H1 (cell line): ENCODE data around the gene NHSL2. TPM values are rescaled to one million over a fixed set of nuclear protein-coding genes. Genes with fewer than 3 reads are reported as not detected.

Experiments
- CBX8 ChIP-seq: fragments of 300-800, 300-1000 bp; sonication (generic); IDR thresholded peaks from 2 replicates; pipeline ENCODE4 v1.7.1; 2016; ENCODE audit warnings: low read depth, low read length, borderline replicate concordance
- CTBP2 ChIP-seq: IDR thresholded peaks from 2 replicates; pipeline ENCODE4 v1.7.0; 2011; ENCODE audit warnings: borderline replicate concordance, mild to moderate bottlenecking, moderate library complexity, mixed read lengths, low read length; ENCODE audit not compliant: insufficient read depth, insufficient read length
- polyA plus RNA-seq, 7 experiments: library from polyadenylated mRNA; depleted of rRNA in 3 of 7; stranded (reverse) in 5 of 7; unstranded in 2 of 7; fragments of >200 nt in 5 of 7; fragments of 200-250 nt in 2 of 7; gene quantifications; 1 replicate in 5 of 7; 2 replicates in 1 of 7; 4 replicates in 1 of 7; pipeline versions ENCODE4 v1.2.1 to v1.2.3, GENCODE V29; 2011 to 2013; ENCODE audit warnings: missing spikeins in 2 of 7, mixed read lengths in 2 of 7
- total RNA-seq: library from RNA; stranded (reverse); fragmentation: NEBNext Ultra II Directional; extraction: Animal tissue kit (Norgen Biotek cat#: 25700); gene quantifications from 2 replicates; pipeline ENCODE4 v1.2.1, GENCODE V29; 2021

The NHSL2 gene
- total and polyA plus RNA-seq, 2 of the 8 experiments (the other 6 are each of a cell fraction or from before 2014, with no cell fraction given), result 3.7 to 7.2 TPM

GRCh38 chrX:71994601-71995000 lies 84.0 kb downstream of the NHSL2 start (continued):
- TF ChIP-seq CTBP2, result no peak
- no peak for TF ChIP-seq CBX8
